Measurements from ENCODE around the gene BTNL8.

The BTNL8 gene

DNA sequence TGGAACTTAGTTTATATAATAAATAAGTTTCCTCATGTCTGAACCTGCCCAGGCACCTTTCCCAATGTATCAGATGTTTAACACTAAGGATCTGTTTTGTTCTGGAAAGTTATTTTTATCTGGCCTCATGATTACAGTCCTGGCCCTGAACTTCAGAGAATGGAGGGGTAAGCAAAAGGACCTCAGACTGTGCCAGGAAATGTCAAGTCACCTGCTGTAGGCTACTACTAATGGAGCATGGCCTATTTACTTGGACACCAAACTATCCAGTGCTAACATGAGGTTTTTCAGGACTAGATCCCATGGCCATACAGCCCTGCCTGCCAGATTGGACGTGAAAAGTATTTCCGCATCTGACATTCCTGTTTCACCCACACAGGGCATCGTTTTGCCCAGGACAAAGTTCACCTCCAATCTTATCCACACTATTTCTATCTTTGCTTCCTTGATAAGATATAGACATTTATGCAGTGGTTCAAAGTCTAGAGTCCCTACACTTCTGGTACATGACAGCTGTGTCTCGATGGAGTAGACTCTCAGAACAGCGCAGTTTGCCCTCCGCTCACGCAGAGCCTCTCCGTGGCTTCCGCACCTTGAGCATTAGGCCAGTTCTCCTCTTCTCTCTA, at the start of gene BTNL8:
Gene BTNL8 (plus strand): TSS at position 539 of the 626 bp plus-strand sequence. CDS start 152 bp downstream, outside the sequence.
- no peak for DNase-seq

GRCh38 chr5:180849827-180850226, 49.1 kb upstream of the BTNL8 start:
- no peak for DNase-seq

- no peak for DNase-seq
These were observed 48.4 kb upstream of the BTNL8 start for GRCh38 chr5:180850434-180851078.

DNA sequence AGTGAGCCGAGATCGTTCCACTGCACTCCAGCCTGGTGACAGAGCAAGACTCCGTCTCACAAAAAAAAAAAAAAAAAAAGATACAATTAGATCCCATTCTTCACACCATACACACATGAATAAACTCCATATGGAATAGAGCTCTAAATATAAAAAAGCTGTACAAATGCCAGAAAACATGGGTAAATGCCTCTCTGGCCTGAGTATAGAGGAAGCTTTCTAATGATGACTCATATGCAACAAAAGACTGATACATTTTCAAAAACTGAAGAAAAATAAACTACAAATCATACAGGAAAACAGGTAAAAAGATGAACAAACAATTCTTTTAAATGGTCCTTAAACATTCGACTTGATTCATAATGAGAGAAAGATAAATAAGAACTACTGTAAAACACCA, 46.5 kb upstream of the BTNL8 start:
- DNase-seq, result no peak

DNA sequence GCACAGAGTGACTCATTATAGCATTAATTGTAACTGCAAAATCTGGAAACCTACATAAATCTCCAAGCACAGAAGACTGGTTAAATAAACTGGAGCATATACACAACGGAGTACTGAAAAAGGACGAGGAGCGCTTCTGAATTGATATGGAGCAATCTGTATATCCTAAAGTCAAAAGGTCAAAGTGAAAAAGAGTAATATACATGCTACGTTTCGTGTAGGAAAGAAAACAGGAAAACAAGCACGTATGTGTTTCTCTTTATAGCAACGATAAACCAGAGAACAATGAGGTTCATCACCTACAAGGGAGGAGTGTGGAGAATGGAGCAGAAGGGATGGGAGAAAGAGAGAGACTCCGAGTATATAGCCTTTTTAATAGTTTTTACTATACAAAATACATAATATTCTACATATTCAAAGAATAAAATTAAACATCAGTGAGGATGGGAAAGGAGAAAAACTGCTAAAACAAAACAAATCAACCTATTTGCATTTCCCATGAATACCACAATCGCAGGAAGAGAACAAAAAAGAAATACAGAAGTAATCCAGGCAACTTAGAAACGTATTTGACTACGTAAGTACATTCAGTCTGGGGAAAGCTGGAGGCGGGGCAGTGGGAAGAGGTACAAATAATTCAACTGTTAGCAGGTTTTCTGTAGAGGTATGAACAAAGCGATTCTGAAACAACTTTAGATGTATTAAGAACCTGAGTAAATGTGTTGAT, 45.7 kb upstream of the BTNL8 start:
- no peak for DNase-seq

- no peak for DNase-seq
These were observed 45.1 kb upstream of the BTNL8 start for GRCh38 chr5:180853848-180854176.

GRCh38 chr5:180858586-180858985, 40.4 kb upstream of the BTNL8 start:
- no peak for DNase-seq

GRCh38 chr5:180860273-180860886, 38.6 kb upstream of the BTNL8 start:
- no peak for DNase-seq

GRCh38 chr5:180860887-180861822, 37.8 kb upstream of the BTNL8 start, which contains the start of gene ZFP62:
Gene ZFP62 (minus strand): TSS chr5:180861276. CDS start chr5:180861219, 57 bp downstream.
- DNase-seq, result peak; percentile 79

DNA sequence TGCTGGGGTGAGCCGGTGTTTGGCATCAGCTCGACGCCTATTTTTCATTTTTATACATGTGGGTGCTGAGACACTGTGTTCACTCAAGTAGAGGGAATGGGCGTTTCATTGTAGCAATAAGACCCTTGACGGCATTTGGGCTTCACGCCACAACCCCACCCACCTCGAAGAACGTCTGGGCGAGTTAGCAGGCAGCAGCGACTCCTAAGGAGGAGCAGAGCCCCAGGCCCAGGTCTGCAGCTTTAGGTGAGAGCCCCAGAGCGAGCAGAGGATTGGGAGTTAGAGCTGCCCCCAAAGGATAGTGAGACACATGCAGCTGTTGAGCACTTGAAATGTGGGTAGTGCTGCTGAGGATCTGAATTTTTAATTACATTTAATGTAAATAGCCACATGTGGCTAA, 36.3 kb upstream of the BTNL8 start:
- no peak for DNase-seq

- no peak for DNase-seq
These were observed 32.8 kb upstream of the BTNL8 start for GRCh38 chr5:180865981-180866695.

DNA sequence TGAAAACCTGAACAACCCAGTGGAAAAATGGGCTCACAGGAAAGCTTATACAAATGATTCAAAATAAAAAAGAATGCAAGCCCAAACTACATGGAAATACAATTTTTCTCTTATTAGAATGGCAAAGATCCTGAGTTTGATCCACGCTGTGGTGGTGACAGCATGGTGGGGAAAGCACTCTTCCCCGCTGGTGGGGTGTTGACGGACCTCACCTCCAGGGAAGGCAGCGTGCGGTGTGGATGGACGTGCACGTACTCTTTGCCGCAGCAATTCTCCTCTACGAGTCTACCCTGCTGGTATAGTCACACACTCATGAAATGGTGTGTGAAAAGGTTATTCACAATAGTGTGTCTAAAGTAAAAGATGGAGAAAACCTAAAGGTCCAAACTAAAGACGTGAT, 32.0 kb upstream of the BTNL8 start:
- DNase-seq, result no peak

DNA sequence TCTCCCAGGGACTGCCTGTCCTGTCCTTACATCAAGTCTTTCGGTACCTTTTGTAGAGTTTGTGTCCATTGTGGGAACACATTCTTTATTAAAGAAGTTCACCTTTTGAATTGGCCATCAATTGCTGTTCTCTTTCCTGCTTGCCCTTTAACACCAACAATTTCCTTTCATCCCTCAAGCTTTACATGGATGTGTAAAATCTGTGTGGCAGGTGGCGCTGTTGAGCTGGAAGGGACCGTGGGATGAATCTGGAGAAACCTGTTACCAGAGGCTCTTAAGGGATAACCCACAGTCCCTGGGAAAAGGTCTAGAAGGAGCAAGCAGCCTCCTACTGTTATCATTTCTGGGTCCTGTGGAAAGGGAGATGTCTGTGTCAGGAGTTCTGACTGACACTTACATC, 30.0 kb upstream of the BTNL8 start:
- DNase-seq, result peak; percentile 29

- DNase-seq, result no peak
These were observed 29.4 kb upstream of the BTNL8 start for GRCh38 chr5:180869587-180869986.

GRCh38 chr5:180870276-180871068, 28.5 kb upstream of the BTNL8 start:
- no peak for DNase-seq

DNA sequence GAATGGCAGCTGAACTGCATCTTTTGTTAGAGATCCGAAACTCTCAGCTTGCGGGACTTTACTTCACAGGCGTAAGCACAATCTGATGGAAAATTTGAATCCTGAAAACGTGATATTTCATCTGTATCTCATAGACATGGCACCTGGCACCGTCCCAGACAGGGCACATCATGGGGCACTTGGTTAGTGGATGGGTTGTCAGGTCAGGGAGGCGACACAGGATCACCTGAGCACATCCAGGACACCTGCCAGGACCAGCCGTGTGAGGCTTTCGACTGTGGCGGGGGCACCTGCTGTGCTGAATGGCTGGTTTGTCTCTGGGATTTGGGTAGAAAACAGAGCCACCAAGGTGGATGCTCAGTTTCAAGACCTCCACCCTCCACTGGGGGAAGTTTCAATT, 26.5 kb upstream of the BTNL8 start:
- DNase-seq, result no peak

- DNase-seq, result no peak
These were observed 25.1 kb upstream of the BTNL8 start for GRCh38 chr5:180873615-180874520.

GRCh38 chr5:180874804-180875582, 24.0 kb upstream of the BTNL8 start:
- no peak for DNase-seq

DNA sequence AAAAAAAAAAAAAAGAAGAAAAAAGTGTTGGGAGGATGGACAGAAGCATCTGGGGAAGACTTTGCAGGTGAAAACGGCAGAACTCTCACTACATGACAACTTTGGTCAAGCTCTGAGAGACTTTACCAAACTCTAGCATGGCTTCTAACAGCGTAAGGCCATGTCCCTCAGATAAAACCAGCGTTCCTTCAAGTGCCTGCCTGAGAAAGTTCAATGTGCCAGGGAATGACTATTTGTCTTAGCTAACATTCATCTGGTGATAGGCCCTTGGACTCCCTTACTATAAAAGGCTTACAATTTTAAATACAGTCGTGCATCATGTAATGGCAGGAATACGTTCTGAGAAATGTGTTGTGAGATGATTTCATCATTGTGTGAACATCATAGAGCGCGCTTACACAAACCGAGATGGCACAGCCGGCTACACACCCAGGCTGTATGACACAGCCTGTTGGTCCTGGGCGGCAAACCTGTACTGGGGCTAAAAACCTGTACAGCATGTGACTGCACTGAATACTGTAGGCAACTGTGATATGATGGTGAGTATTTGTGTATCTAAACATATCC, 23.0 kb upstream of the BTNL8 start:
- DNase-seq, result no peak
